Measurements from ENCODE around the gene PPP1R9A.

PPP1R9A gene

DNA sequence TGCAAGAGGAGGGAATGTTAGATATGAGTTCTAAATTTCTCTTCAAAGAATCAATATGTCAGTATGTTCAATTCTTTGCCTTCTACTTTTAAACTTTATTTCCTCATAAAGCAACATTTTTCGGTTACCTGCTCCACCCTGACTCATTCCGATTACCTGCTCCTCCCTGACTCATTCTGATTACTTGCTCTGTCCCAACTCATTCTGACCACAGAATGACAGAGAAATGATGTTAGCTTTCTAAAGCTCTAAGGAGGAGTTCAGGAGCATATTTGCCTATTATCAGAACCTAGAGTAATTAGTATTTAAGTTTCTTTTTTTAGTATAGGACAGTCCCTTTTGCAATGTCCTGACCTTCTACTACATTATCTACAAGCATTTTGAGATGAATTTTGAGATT, 24.5 kb upstream of the PPP1R9A start:
- no peak overlapping the region for H3K4me3 ChIP-seq
- no peak overlapping the region for H3K27ac ChIP-seq
- no peak for DNase-seq (ENCODE audit: low spot score)
- TF ChIP-seq, protein P1, sequence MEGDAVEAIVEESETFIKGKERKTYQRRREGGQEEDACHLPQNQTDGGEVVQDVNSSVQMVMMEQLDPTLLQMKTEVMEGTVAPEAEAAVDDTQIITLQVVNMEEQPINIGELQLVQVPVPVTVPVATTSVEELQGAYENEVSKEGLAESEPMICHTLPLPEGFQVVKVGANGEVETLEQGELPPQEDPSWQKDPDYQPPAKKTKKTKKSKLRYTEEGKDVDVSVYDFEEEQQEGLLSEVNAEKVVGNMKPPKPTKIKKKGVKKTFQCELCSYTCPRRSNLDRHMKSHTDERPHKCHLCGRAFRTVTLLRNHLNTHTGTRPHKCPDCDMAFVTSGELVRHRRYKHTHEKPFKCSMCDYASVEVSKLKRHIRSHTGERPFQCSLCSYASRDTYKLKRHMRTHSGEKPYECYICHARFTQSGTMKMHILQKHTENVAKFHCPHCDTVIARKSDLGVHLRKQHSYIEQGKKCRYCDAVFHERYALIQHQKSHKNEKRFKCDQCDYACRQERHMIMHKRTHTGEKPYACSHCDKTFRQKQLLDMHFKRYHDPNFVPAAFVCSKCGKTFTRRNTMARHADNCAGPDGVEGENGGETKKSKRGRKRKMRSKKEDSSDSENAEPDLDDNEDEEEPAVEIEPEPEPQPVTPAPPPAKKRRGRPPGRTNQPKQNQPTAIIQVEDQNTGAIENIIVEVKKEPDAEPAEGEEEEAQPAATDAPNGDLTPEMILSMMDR (IDR thresholded peaks at IDR 0.05): no peak

DNA sequence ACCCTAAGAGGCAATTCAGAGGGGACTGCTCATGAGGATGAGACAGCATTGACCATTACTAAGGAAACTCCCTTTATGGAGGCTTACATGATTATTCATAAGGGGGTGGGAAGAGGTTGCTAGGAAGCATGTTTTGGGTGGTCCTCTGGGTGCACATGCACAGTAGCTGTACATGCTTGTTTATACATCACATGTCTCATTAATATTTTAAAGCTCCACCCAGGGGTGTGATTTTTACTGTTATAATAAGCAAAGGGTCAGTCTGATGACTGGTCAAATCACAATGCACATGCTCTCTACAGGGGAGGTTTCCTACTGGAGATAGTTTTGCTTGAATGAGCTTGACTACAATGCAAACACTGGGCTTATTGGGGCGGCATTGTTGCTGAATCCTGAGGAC, 23.8 kb upstream of the PPP1R9A start:
- Histone ChIP-seq H3K4me3 (no peak overlapping the region), H3K27ac (no peak overlapping the region)
- no peak for DNase-seq (ENCODE audit: low spot score)
- TF ChIP-seq, protein P1 (IDR thresholded peaks at IDR 0.05): no peak

DNA sequence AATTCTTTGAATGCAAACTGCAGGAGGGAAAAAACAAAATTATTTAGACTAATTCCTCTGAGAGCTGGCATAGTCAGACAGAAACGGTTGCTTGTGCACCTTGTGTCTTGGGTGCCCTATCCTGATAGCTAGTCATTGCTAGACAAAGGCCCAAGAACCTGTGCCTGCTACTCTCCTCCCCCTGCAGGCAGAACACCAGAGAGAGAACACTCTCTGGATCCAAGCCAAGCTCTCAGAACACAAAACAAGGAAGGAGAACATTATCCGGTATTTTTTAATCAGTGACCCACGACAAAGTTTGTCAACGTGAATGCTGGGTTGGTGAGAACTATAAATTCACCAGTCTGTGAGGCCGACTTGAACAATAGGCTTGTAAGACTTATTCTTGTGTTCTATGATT, 18.8 kb upstream of the PPP1R9A start:
- no peak overlapping the region for H3K27ac ChIP-seq
- TF ChIP-seq, protein P1 (IDR thresholded peaks at IDR 0.05): no peak
- no peak for DNase-seq (ENCODE audit: low spot score)
- no peak overlapping the region for H3K4me3 ChIP-seq

DNA sequence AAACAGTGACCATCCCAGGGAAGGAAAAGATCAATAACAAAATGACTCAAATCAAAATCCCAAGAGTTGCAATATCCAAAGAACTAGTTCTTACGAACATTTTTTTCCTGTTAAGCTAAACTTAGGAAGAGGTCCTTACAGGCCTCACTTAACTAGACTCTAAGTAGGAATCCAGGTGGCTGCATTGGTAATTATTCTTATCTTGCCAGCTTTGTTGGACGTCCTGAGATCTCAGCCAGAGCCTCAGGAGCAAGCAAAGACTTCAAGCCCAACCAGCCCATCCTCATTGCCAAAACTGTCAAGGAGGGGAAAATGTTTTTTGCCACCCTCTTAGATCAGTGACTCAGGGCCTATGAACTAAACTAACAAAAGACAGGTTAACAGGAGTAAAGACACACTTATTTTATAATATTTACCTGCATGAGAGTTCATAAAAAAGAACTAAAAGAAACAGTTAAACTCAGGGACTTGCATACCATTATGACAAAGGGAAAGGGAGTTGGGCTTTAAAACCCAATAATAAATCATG, 18.3 kb upstream of the PPP1R9A start:
- TF ChIP-seq, protein P1 (IDR thresholded peaks at IDR 0.05): no peak
- no peak for DNase-seq (ENCODE audit: low spot score)
- H3K4me3 ChIP-seq: no peak overlapping the region
- no peak overlapping the region for H3K27ac ChIP-seq

DNA sequence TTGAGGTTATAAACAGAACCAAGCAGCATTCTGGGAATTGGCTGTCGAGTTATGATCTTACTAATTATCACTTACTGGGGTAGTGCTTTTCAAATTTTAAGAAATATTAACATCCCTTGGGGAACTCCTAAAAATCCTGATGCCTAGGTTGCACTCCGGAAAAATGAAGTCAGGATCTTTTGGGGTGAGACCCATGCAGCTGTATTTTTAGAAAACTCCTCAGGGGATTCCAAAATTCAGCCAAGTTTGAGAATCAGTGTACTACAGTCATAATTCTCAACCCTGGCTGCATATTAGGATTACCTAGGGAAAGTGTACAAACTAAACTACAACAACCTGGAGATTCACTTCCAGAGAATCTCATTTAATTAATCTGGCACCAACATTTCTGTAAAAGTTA, 17.2 kb upstream of the PPP1R9A start:
- no peak for DNase-seq (ENCODE audit: low spot score)
- Histone ChIP-seq H3K4me3 (no peak overlapping the region), H3K27ac (no peak overlapping the region)
- TF ChIP-seq, protein P1 (IDR thresholded peaks at IDR 0.05): no peak

DNA sequence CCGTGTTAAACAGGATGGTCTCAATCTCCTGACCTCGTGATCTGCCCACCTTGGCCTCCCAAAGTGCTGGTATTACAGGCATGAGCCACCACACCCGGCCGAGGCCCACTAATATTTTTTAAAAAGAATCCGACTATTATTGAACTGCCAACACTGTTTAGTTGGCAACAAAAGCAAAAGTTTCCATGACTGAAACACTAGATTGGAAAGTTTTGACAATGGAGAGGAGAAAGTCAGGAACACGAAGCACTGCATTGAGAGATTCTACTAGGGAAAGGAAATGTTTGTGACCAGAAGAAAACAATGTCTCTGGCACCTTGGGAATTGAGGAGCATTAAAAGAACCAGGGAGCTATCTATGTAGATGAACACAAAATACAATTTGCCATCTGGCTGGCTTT, 13.7 kb upstream of the PPP1R9A start:
- TF ChIP-seq, protein P1 (IDR thresholded peaks at IDR 0.05): no peak
- Histone ChIP-seq H3K4me3 (no peak overlapping the region), H3K27ac (no peak overlapping the region)
- no peak for DNase-seq (ENCODE audit: low spot score)

DNA sequence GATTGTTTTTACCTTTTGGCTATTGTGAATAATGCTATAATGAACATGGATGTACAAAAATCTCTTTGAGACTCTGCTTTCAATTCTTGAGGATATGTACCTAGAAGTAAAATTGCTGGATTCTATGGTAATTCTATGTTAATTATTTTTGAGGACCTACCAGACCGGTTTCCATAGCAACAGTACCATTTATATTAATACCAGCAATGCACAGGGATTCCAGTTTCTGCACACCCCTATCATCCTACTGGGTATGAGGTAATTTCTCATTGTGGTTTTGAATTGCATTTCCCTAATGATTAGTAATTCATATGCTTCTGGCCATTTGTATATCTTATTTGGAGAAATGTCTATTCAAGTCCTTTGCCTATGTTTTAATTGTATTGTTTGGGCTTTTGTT, 9.9 kb upstream of the PPP1R9A start:
- no peak for DNase-seq (ENCODE audit: low spot score)
- no peak overlapping the region for H3K4me3 ChIP-seq
- TF ChIP-seq, protein P1 (IDR thresholded peaks at IDR 0.05): no peak
- no peak overlapping the region for H3K27ac ChIP-seq

Measured in coronary artery (tissue), 2 donors.